HepG2 (cell line): ENCODE results near the gene CALML6. TPM values are rescaled to one million over a fixed set of nuclear protein-coding genes. Genes with fewer than 3 reads are reported as not detected.

Source experiments
- CBFB ChIP-seq: sonication (generic); formaldehyde crosslinking; IDR thresholded peaks from 2 replicates; pipeline ENCODE4 v1.4.0; 2020; ENCODE audit warnings: missing genetic modification reagents
- FOXA3 ChIP-seq: IDR thresholded peaks from 2 replicates; pipeline ENCODE4 v1.6.1; 2016; ENCODE audit warnings: missing genetic modification reagents, missing compliant biosample characterization
- GPN1 ChIP-seq: sonication (generic); formaldehyde crosslinking; IDR thresholded peaks from 2 replicates; pipeline ENCODE4 v1.5.1; 2020; ENCODE audit warnings: missing genetic modification reagents, borderline replicate concordance
- HES4 ChIP-seq: sonication (generic); formaldehyde crosslinking; IDR thresholded peaks from 2 replicates; pipeline ENCODE4 v1.9.0; 2021; ENCODE audit warnings: mild to moderate bottlenecking, missing genetic modification reagents, borderline replicate concordance
- MLLT10 ChIP-seq: sonication (generic); formaldehyde crosslinking; IDR thresholded peaks from 2 replicates; pipeline ENCODE4 v1.4.0; 2020; ENCODE audit warnings: missing genetic modification reagents
- NFIC ChIP-seq: IDR thresholded peaks from 2 replicates; pipeline ENCODE4 v1.6.1; 2012; ENCODE audit warnings: mild to moderate bottlenecking, low read length, inconsistent platforms
- NPAS2 ChIP-seq: sonication (generic); formaldehyde crosslinking; IDR thresholded peaks from 2 replicates; pipeline ENCODE4 v1.8.0; 2022; ENCODE audit warnings: mild to moderate bottlenecking, missing genetic modification reagents, borderline replicate concordance
- SSRP1 ChIP-seq: IDR thresholded peaks from 2 replicates; pipeline ENCODE4 v1.6.1; 2016; ENCODE audit warnings: control low read depth
- TRIM24 ChIP-seq: sonication (generic); formaldehyde crosslinking; IDR thresholded peaks from 2 replicates; pipeline ENCODE4 v1.8.0; 2022; ENCODE audit warnings: mild to moderate bottlenecking, missing genetic modification reagents
- ZC3H4 ChIP-seq: sonication (generic); formaldehyde crosslinking; IDR thresholded peaks from 2 replicates; pipeline ENCODE4 v1.4.0; 2020; ENCODE audit warnings: missing genetic modification reagents, borderline replicate concordance
- ZFY ChIP-seq: sonication (generic); formaldehyde crosslinking; IDR thresholded peaks from 2 replicates; pipeline ENCODE4 v1.4.0; 2020; ENCODE audit warnings: missing genetic modification reagents
- ZIK1 ChIP-seq: sonication (generic); formaldehyde crosslinking; IDR thresholded peaks from 2 replicates; pipeline ENCODE4 v1.5.0; 2020; ENCODE audit warnings: mild to moderate bottlenecking, low read depth, missing genetic modification reagents, borderline replicate concordance
- ZNF460 ChIP-seq: sonication (generic); formaldehyde crosslinking; IDR thresholded peaks from 2 replicates; pipeline ENCODE4 v1.5.1; 2020; ENCODE audit warnings: missing genetic modification reagents, mild to moderate bottlenecking, borderline replicate concordance
- ZNF558 ChIP-seq: sonication (generic); formaldehyde crosslinking; IDR thresholded peaks from 2 replicates; pipeline ENCODE4 v1.9.0; 2022; ENCODE audit warnings: mild to moderate bottlenecking, missing genetic modification reagents, borderline replicate concordance
- ZNF737 ChIP-seq: sonication (generic); formaldehyde crosslinking; IDR thresholded peaks from 2 replicates; pipeline ENCODE4 v1.5.0; 2020; ENCODE audit warnings: missing genetic modification reagents, mild to moderate bottlenecking, borderline replicate concordance
- polyA plus RNA-seq, 8 experiments: library from polyadenylated mRNA; depleted of rRNA in 3 of 8; stranded (reverse) in 7 of 8; unstranded in 1 of 8; fragments of >200 nt; fragmentation: Illumina TruSeq in 4 of 8; extraction: Trizol in 4 of 8; gene quantifications; 2 replicates each; pipeline versions ENCODE4 v1.2.1 to v1.2.3, GENCODE V29; 2011 to 2016; ENCODE audit warnings: low read depth in 4 of 8, missing spikeins in 1 of 8, mixed read lengths in 1 of 8; ENCODE audit not compliant: insufficient read depth in 1 of 8
- total RNA-seq, 5 experiments: library from RNA; depleted of rRNA; stranded (reverse); fragments of >200 nt; fragmentation: Illumina TruSeq; extraction: Trizol; gene quantifications; 2 replicates each; pipeline ENCODE4 v1.2.3, GENCODE V29; 2016; ENCODE audit warnings: low read depth in 1 of 5
- TF ChIP-seq, protein P1 (sequence below): sonication (generic); formaldehyde crosslinking; IDR thresholded peaks from 2 replicates; pipeline ENCODE4 v1.4.0; 2020; ENCODE audit warnings: missing genetic modification reagents
- TF ChIP-seq, protein P2 (sequence below): sonication (generic); formaldehyde crosslinking; IDR thresholded peaks from 2 replicates; pipeline ENCODE4 v1.4.0; 2020; ENCODE audit warnings: mild to moderate bottlenecking, missing genetic modification reagents

Gene CALML6
- total and polyA plus RNA-seq, 2 of the 13 experiments (the other 11 are each of a cell fraction or from before 2014, with no cell fraction given), result 0.11 to 0.12 TPM

- TF ChIP-seq, protein P1, sequence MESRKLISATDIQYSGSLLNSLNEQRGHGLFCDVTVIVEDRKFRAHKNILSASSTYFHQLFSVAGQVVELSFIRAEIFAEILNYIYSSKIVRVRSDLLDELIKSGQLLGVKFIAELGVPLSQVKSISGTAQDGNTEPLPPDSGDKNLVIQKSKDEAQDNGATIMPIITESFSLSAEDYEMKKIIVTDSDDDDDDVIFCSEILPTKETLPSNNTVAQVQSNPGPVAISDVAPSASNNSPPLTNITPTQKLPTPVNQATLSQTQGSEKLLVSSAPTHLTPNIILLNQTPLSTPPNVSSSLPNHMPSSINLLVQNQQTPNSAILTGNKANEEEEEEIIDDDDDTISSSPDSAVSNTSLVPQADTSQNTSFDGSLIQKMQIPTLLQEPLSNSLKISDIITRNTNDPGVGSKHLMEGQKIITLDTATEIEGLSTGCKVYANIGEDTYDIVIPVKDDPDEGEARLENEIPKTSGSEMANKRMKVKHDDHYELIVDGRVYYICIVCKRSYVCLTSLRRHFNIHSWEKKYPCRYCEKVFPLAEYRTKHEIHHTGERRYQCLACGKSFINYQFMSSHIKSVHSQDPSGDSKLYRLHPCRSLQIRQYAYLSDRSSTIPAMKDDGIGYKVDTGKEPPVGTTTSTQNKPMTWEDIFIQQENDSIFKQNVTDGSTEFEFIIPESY (CRISPR knock-in tag), result 0 out of 2 replicates have a peak, but pooled peaks have one; percentile 6
- TF ChIP-seq ZNF737, result no peak
- no peak for TF ChIP-seq CBFB (CRISPR knock-in tag)
- peak; percentile 30; the same call in 1 of the 2 replicates for TF ChIP-seq FOXA3 (CRISPR knock-in tag)
- TF ChIP-seq MLLT10 (CRISPR knock-in tag), result no peak
- TF ChIP-seq GPN1 (CRISPR knock-in tag), result no peak; the same call in 1 of the 2 replicates
- no peak for TF ChIP-seq NFIC
- no peak for TF ChIP-seq SSRP1 (CRISPR knock-in tag)
- no peak for TF ChIP-seq TRIM24
- TF ChIP-seq ZC3H4 (CRISPR knock-in tag), result 0 out of 2 replicates have a peak, but pooled peaks have one; percentile 6
- no peak for TF ChIP-seq NPAS2 (CRISPR knock-in tag)
- TF ChIP-seq, protein P2, sequence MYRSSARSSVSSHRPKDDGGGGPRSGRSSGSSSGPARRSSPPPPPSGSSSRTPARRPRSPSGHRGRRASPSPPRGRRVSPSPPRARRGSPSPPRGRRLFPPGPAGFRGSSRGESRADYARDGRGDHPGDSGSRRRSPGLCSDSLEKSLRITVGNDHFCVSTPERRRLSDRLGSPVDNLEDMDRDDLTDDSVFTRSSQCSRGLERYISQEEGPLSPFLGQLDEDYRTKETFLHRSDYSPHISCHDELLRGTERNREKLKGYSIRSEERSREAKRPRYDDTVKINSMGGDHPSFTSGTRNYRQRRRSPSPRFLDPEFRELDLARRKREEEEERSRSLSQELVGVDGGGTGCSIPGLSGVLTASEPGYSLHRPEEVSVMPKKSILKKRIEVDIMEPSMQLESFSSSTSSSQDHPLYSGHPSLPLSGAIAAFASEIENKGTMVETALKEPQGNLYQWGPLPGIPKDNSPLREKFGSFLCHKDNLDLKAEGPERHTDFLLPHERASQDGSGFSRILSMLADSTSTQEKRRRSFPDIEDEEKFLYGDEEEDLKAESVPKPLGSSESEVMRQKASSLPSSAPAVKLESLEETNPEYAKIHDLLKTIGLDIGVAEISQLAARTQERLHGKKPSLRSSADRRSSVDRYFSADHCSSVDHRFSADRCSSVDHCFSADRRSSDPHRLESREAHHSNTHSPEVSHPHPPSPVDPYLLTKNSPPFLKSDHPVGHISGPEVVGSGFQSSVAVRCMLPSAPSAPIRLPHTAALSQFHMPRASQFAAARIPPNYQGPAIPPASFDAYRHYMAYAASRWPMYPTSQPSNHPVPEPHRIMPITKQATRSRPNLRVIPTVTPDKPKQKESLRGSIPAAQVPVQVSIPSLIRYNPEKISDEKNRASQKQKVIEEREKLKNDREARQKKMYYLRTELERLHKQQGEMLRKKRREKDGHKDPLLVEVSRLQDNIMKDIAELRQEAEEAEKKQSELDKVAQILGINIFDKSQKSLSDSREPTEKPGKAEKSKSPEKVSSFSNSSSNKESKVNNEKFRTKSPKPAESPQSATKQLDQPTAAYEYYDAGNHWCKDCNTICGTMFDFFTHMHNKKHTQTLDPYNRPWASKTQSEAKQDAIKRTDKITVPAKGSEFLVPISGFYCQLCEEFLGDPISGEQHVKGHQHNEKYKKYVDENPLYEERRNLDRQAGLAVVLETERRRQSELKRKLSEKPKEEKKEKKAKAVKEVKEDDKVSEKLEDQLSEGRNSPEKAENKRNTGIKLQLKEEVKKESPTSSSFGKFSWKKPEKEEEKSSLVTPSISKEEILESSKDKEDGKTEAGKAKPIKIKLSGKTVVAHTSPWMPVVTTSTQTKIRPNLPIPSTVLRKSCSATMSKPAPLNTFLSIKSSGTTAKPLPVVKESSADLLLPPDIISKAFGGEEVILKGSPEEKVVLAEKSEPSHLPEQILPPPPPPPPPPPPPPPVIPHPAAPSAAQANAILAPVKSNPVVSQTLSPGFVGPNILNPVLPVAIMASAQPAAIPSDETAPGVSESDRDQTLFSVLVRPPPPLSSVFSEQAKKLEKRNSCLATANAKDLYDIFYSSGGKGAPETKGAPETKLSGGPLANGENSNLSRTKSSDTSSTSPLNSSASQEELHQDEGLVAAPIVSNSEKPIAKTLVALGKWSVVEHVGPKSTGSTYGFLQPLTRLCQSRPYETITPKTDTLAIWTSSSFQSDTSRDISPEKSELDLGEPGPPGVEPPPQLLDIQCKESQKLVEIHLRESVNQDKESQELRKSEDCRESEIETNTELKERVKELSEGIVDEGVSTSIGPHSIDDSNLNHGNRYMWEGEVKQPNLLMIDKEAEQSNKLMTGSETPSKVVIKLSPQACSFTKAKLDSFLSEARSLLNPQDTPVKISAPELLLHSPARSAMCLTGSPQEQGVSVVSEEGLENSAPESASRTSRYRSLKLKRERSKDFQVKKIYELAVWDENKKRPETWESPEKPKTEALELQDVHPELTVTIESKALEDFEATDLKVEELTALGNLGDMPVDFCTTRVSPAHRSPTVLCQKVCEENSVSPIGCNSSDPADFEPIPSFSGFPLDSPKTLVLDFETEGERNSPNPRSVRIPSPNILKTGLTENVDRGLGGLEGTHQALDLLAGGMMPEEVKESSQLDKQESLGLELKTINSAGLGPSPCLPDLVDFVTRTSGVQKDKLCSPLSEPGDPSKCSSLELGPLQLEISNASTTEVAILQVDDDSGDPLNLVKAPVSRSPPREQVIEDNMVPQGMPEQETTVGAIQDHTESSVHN (CRISPR knock-in tag), result no peak
- TF ChIP-seq ZFY (CRISPR knock-in tag), result peak; percentile 64; the same call in 1 of the 2 replicates
- TF ChIP-seq HES4 (CRISPR knock-in tag), result no peak; the same call in 1 of the 2 replicates
- peak; percentile 79; the same call in 1 of the 2 replicates for TF ChIP-seq ZIK1 (CRISPR knock-in tag)
- TF ChIP-seq ZNF460 (CRISPR knock-in tag), result no peak
- TF ChIP-seq ZNF558 (CRISPR knock-in tag), result no peak; the same call in 1 of the 2 replicates
Observed at GRCh38 chr1:1919304-1920056, 4.4 kb downstream of the CALML6 start (continued).
